IMR-90 (cell line): Measurements from ENCODE around the gene ATP10A. TPM values are rescaled to one million over a fixed set of nuclear protein-coding genes. Genes with fewer than 3 reads are reported as not detected.

Experiments used
- ATAC-seq: fragments of 200-7000 bp; cut with Tn5 transposase; 2 replicates; pipeline ENCODE4 v1.9.1; 2020; ENCODE audit warnings: low read depth, mild to moderate bottlenecking, moderate library complexity
- BruUV-seq: library from RNA; stranded (reverse); fragments of 400-500 nt; replicated peaks from 2 replicates; lab custom pipeline; 2021; lab: Mats Ljungman, UMichigan
- CTCF ChIA-PET: fragments of 300-600 bp; formaldehyde crosslinking; extraction: SDS; loops from one replicate; lab custom pipeline; 2021; ENCODE audit warnings: antibody characterized with exemption; lab: Yijun Ruan, JAX
- POLR2A ChIA-PET: fragments of 300-600 bp; sonication (Branson Sonifier 250); formaldehyde crosslinking; loops from one replicate; lab custom pipeline; 2022; ENCODE audit warnings: antibody characterized with exemption; ENCODE audit not compliant: unreplicated experiment; lab: Charles Lee
- DNase-seq: peaks from one replicate; pipeline ENCODE4 v3.0.0; 2013
- H2AFZ ChIP-seq: replicated peaks from 2 replicates; pipeline ENCODE3; 2013; ENCODE audit warnings: low read length, mild to moderate bottlenecking; ENCODE audit not compliant: poor library complexity
- H2AK5ac ChIP-seq: 2 replicates; pipeline ENCODE4 v1.6.1; 2013; ENCODE audit warnings: low read depth, low read length, inconsistent platforms
- H2AK9ac ChIP-seq: replicated peaks from 2 replicates; pipeline ENCODE3; 2013; ENCODE audit warnings: mild to moderate bottlenecking, low read depth, low read length, moderate library complexity; ENCODE audit not compliant: poor library complexity
- H2BK120ac ChIP-seq: 2 replicates; pipeline ENCODE4 v1.6.1; 2013; ENCODE audit warnings: low read depth, low read length, inconsistent platforms
- H2BK15ac ChIP-seq: 3 replicates; pipeline ENCODE4 v1.6.1; 2013; ENCODE audit warnings: low read depth, low read length, inconsistent platforms
- H2BK20ac ChIP-seq: 2 replicates; pipeline ENCODE4 v1.6.1; 2013; ENCODE audit warnings: low read depth, mild to moderate bottlenecking, inconsistent platforms, low read length, moderate library complexity
- H2BK5ac ChIP-seq: 2 replicates; pipeline ENCODE4 v1.6.1; 2013; ENCODE audit warnings: mild to moderate bottlenecking, low read depth, low read length, inconsistent platforms; ENCODE audit not compliant: poor library complexity, severe bottlenecking
- H3K14ac ChIP-seq: replicated peaks from 2 replicates; pipeline ENCODE4 v1.6.1; 2013; ENCODE audit warnings: low read depth, low read length, inconsistent platforms
- H3K18ac ChIP-seq: 2 replicates; pipeline ENCODE4 v1.6.1; 2013; ENCODE audit warnings: low read depth, low read length, control low read depth
- H3K23ac ChIP-seq: 2 replicates; pipeline ENCODE4 v1.6.1; 2013; ENCODE audit warnings: low read depth, low read length, inconsistent platforms
- H3K27ac ChIP-seq: 2 replicates; pipeline ENCODE4 v1.5.1; 2013; ENCODE audit warnings: mild to moderate bottlenecking, control low read depth, low read length; ENCODE audit not compliant: insufficient read depth
- H3K27me3 ChIP-seq: 2 replicates; pipeline ENCODE4 v1.6.1; 2013; ENCODE audit warnings: low read length; ENCODE audit not compliant: control insufficient read depth, insufficient read depth
- H3K36me3 ChIP-seq: 2 replicates; pipeline ENCODE4 v1.6.1; 2013; ENCODE audit warnings: low read length, mixed read lengths; ENCODE audit not compliant: control insufficient read depth, insufficient read depth
- H3K4ac ChIP-seq: 2 replicates; pipeline ENCODE4 v1.6.1; 2013; ENCODE audit warnings: low read depth, low read length, inconsistent platforms
- H3K4me1 ChIP-seq: 2 replicates; pipeline ENCODE4 v1.6.1; 2013; ENCODE audit warnings: low read length, mixed read lengths; ENCODE audit not compliant: control insufficient read depth, insufficient read depth
- H3K4me2 ChIP-seq: 2 replicates; pipeline ENCODE4 v1.6.1; 2013; ENCODE audit warnings: low read depth, mild to moderate bottlenecking, control low read depth, low read length, moderate library complexity
- H3K4me3 ChIP-seq: 2 replicates; pipeline ENCODE4 v1.5.1; 2013; ENCODE audit warnings: low read depth, mild to moderate bottlenecking, control low read depth, low read length, moderate library complexity; ENCODE audit not compliant: insufficient read depth
- H3K56ac ChIP-seq: 2 replicates; pipeline ENCODE4 v1.6.1; 2013; ENCODE audit warnings: low read length, inconsistent platforms; ENCODE audit not compliant: insufficient read depth; ENCODE audit errors: extremely low read depth
- H3K79me1 ChIP-seq, 2 experiments: 2 replicates each; pipeline ENCODE4 v1.6.1; 2013; ENCODE audit warnings: low read length in 2 of 2, inconsistent platforms in 1 of 2, low read depth in 1 of 2
- H3K9ac ChIP-seq: 2 replicates; pipeline ENCODE4 v1.6.1; 2013; ENCODE audit warnings: low read depth, low read length, control low read depth
- H3K9me1 ChIP-seq: 2 replicates; pipeline ENCODE4 v1.6.1; 2013; ENCODE audit warnings: low read length, inconsistent platforms; ENCODE audit not compliant: insufficient read depth
- H3K9me3 ChIP-seq: 2 replicates; pipeline ENCODE4 v1.6.1; 2013; ENCODE audit warnings: low read length; ENCODE audit not compliant: control insufficient read depth, insufficient read depth
- H4K20me1 ChIP-seq: 2 replicates; pipeline ENCODE4 v1.6.1; 2013; ENCODE audit warnings: low read length, inconsistent platforms; ENCODE audit not compliant: insufficient read depth
- H4K5ac ChIP-seq: 2 replicates; pipeline ENCODE4 v1.6.1; 2013; ENCODE audit warnings: mild to moderate bottlenecking, low read depth, low read length, control low read depth
- H4K8ac ChIP-seq, 2 experiments: 2 replicates each; pipeline ENCODE4 v1.6.1; 2013; ENCODE audit warnings: low read depth in 2 of 2, low read length in 2 of 2, control low read depth in 1 of 2, inconsistent platforms in 1 of 2
- H4K91ac ChIP-seq: 2 replicates; pipeline ENCODE4 v1.6.1; 2013; ENCODE audit warnings: low read depth, low read length, inconsistent platforms; ENCODE audit not compliant: insufficient read depth
- CEBPB ChIP-seq: IDR thresholded peaks from 2 replicates; pipeline ENCODE4 v1.6.1; 2012; ENCODE audit warnings: low read depth, low read length, improper control_type of control experiment
- CHD1 ChIP-seq: IDR thresholded peaks from 2 replicates; pipeline ENCODE4 v1.6.1; 2012; ENCODE audit warnings: low read depth, low read length, improper control_type of control experiment
- ELK1 ChIP-seq: fragments of 150-350 bp; IDR thresholded peaks from 2 replicates; pipeline ENCODE4 v1.6.1; 2016; ENCODE audit warnings: low read depth, mild to moderate bottlenecking, low read length, moderate library complexity, borderline replicate concordance
- FOS ChIP-seq: fragments of 150-350 bp; IDR thresholded peaks from 2 replicates; pipeline ENCODE4 v1.6.1; 2016; ENCODE audit warnings: low read depth, low read length
- MAFK ChIP-seq: IDR thresholded peaks from 2 replicates; pipeline ENCODE4 v1.6.1; 2012; ENCODE audit warnings: low read depth, low read length, improper control_type of control experiment
- MAZ ChIP-seq: IDR thresholded peaks from 2 replicates; pipeline ENCODE4 v1.6.1; 2012; ENCODE audit warnings: low read depth, mild to moderate bottlenecking, low read length, improper control_type of control experiment, moderate library complexity, borderline replicate concordance
- NFE2L2 ChIP-seq: fragments of 150-350 bp; IDR thresholded peaks from 2 replicates; pipeline ENCODE4 v1.6.1; 2016; ENCODE audit warnings: low read depth, mild to moderate bottlenecking, low read length
- POLR2A ChIP-seq: IDR thresholded peaks from 2 replicates; pipeline ENCODE4 v1.6.1; 2012; ENCODE audit warnings: mild to moderate bottlenecking, low read depth, low read length
- RFX5 ChIP-seq: IDR thresholded peaks from 2 replicates; pipeline ENCODE4 v1.8.0; 2012; ENCODE audit warnings: low read depth, mild to moderate bottlenecking, low read length, moderate library complexity
- SMC3 ChIP-seq: fragments of 150-350 bp; IDR thresholded peaks from 2 replicates; pipeline ENCODE4 v1.6.1; 2016; ENCODE audit warnings: low read depth, mild to moderate bottlenecking, antibody characterized with exemption, low read length, moderate library complexity
- USF2 ChIP-seq: fragments of 150-350 bp; IDR thresholded peaks from 2 replicates; pipeline ENCODE4 v1.6.1; 2017; ENCODE audit warnings: mild to moderate bottlenecking, antibody characterized with exemption, low read length, low read depth
- WGBS, 2 experiments: methylation state at CpG; one replicate each; pipeline versions ENCODE4 v1.1.5 to v1.1.7; 2013; ENCODE audit warnings: missing lambda C conversion rate in 2 of 2; ENCODE audit not compliant: insufficient read length in 1 of 2; ENCODE audit errors: extremely low coverage in 2 of 2; 5-methylcytosine and 5-hydroxymethylcytosine counted together
- dilution Hi-C: fragments of 300-500 bp; cut with HindIII; formaldehyde crosslinking; loops from one replicate; pipeline ENCODE4 v1.14.3; 2018; ENCODE audit warnings: low sequenced_read_pairs; ENCODE audit not compliant: unreplicated experiment
- in situ Hi-C: fragments of 300-500 bp; cut with MboI; formaldehyde crosslinking; loops from 3 replicates; pipeline ENCODE4 v1.14.3; 2019; ENCODE audit warnings: low sequenced_read_pairs, inconsistent platforms, mixed read lengths
- intact Hi-C: fragments of 100-400 bp; cut with micrococcal nuclease; formaldehyde crosslinking; loops from 2 replicates; pipeline ENCODE4 v1.10.0; 2022
- polyA plus RNA-seq, 3 experiments: library from polyadenylated mRNA; depleted of rRNA; stranded (reverse); fragments of >200 nt; gene quantifications; 2 replicates each; pipeline ENCODE4 v1.2.3, GENCODE V29; 2012; ENCODE audit warnings: low replicate concordance in 1 of 3
- total RNA-seq: library from RNA; depleted of rRNA; stranded (reverse); fragments of >200 nt; gene quantifications from 2 replicates; pipeline ENCODE4 v1.2.3, GENCODE V29; 2012

ATP10A gene
- total and polyA plus RNA-seq, 2 of the 4 experiments (the other 2 are of a cell fraction): 13.8 to 16.0 TPM

GRCh38 chr15:25725758-25726157 is 137.4 kb downstream of the ATP10A start:
- no peak overlapping the region for H3K56ac ChIP-seq
- H3K9ac ChIP-seq: no peak overlapping the region
- no peaks in the 10 kb centered on the region for H4K20me1 ChIP-seq
- H4K5ac ChIP-seq: no peak overlapping the region
- dilution Hi-C loops (no loop called here), intact Hi-C loops (no loop called here), in situ Hi-C loops (no loop called here)
- no peaks in the 10 kb centered on the region for H3K9me3 ChIP-seq
- no peak overlapping the region for H2BK120ac ChIP-seq
- no peak overlapping the region for H2BK15ac ChIP-seq
- H3K4me3 ChIP-seq: no peak overlapping the region
- no peak overlapping the region for H2AK9ac ChIP-seq
- H2AK5ac ChIP-seq: no peak overlapping the region
- H2BK20ac ChIP-seq: no peak overlapping the region
- peaks cover 3 to 17% of the 10 kb centered on the region in 2 experiments; a peak in 2 of 4 replicates for H3K79me1 ChIP-seq
- H3K4me1 ChIP-seq: peaks cover 1% of the 10 kb centered on the region; the same call in 1 of the 2 replicates
- ChIA-PET CTCF (no interaction called here), POLR2A (no interaction called here)
- DNase-seq: no peak
- H4K91ac ChIP-seq: no peak overlapping the region
- H3K18ac ChIP-seq: no peak overlapping the region
- H3K4ac ChIP-seq: no peak overlapping the region
- TF ChIP-seq ELK1 (no peak), CHD1 (no peak), SMC3 (no peak), RFX5 (no peak), USF2 (no peak), MAFK (no peak), POLR2A (no peak), FOS (no peak), MAZ (no peak), CEBPB (no peak), NFE2L2 (no peak)
- H3K23ac ChIP-seq: no peak overlapping the region
- 98% methylated on average over 11 of the region's 14 CpGs; no CpG with 5 or more reads in 1 of the 2 experiments for WGBS, 2 experiments
- no peaks in the 10 kb centered on the region for H3K27me3 ChIP-seq
- H2BK5ac ChIP-seq: no peak overlapping the region
- H4K8ac ChIP-seq: no peak overlapping the region
- no peak overlapping the region for H3K4me2 ChIP-seq
- H3K36me3 ChIP-seq: peaks cover 5% of the 10 kb centered on the region
- no peak overlapping the region for H2AFZ ChIP-seq
- H3K14ac ChIP-seq: no peak overlapping the region
- BruUV-seq: no TSS peak
- H3K9me1 ChIP-seq: peaks cover 6% of the 10 kb centered on the region; the same call in 1 of the 2 replicates
- ATAC-seq: no peak
- H3K27ac ChIP-seq: no peak overlapping the region
